Vagina (tissue), 2 donors: ENCODE data around the gene GMCL2. TPM values are rescaled to one million over a fixed set of nuclear protein-coding genes. Genes with fewer than 3 reads are reported as not detected.

Experiments used
- DNase-seq, 2 donors: peaks; one replicate each; pipeline ENCODE4 v3.0.0-alpha.2; 2017; ENCODE audit errors: extremely low spot score in 2 of 2
- H3K27ac ChIP-seq: fragments of 200-600 bp; sonication (generic); one replicate; pipeline ENCODE4 v1.5.1; 2019
- H3K27me3 ChIP-seq: fragments of 200-600 bp; sonication (generic); one replicate; pipeline ENCODE4 v1.5.1; 2019
- H3K36me3 ChIP-seq, 2 donors: fragments of 200-600 bp; sonication (generic); one replicate each; pipeline ENCODE4 v1.5.1; 2017 to 2019
- H3K4me1 ChIP-seq: fragments of 200-600 bp; sonication (generic); one replicate; pipeline ENCODE4 v1.5.1; 2019
- H3K4me3 ChIP-seq, 2 donors: fragments of 200-600 bp; sonication (generic); 1 replicate in 1 of 2; 2 replicates in 1 of 2; pipeline ENCODE4 v1.5.1; 2016 to 2019
- H3K9me3 ChIP-seq: fragments of 200-600 bp; sonication (generic); one replicate; pipeline ENCODE4 v1.5.1; 2019
- POLR2A ChIP-seq, 2 donors: fragments of 450-650 bp; IDR thresholded peaks; one replicate each; pipeline ENCODE4 v1.6.1; 2017; ENCODE audit warnings: antibody characterized with exemption in 2 of 2, mild to moderate bottlenecking in 2 of 2, moderate library complexity in 2 of 2
- POLR2AphosphoS5 ChIP-seq, 2 donors: sonication (generic); formaldehyde crosslinking; IDR thresholded peaks; one replicate each; pipeline ENCODE4 v1.9.0; 2017; ENCODE audit warnings: antibody characterized with exemption in 2 of 2, mild to moderate bottlenecking in 2 of 2, low read depth in 1 of 2; ENCODE audit not compliant: insufficient read depth in 1 of 2
- intact Hi-C: fragments of 100-400 bp; cut with DNase I; formaldehyde crosslinking; loops from one replicate; pipeline ENCODE4 v1.15.1; 2023
- total RNA-seq: library from RNA; depleted of rRNA; stranded (reverse); fragments of >200 nt; gene quantifications from one replicate; pipeline ENCODE4 v1.2.3, GENCODE V29; 2016
- TF ChIP-seq, protein P1 (sequence below), 3 experiments: fragments of 450-650 bp in 2 of 3; fragments of 200-600 bp in 1 of 3; sonication (generic) in 1 of 3; IDR thresholded peaks; one replicate each; pipeline ENCODE4 v1.5.1; 2017 to 2019; ENCODE audit warnings: antibody characterized with exemption in 3 of 3, mild to moderate bottlenecking in 2 of 3, moderate library complexity in 2 of 3

GMCL2 gene
- total RNA-seq, 1 donor from 2014 or later: not detected

DNA sequence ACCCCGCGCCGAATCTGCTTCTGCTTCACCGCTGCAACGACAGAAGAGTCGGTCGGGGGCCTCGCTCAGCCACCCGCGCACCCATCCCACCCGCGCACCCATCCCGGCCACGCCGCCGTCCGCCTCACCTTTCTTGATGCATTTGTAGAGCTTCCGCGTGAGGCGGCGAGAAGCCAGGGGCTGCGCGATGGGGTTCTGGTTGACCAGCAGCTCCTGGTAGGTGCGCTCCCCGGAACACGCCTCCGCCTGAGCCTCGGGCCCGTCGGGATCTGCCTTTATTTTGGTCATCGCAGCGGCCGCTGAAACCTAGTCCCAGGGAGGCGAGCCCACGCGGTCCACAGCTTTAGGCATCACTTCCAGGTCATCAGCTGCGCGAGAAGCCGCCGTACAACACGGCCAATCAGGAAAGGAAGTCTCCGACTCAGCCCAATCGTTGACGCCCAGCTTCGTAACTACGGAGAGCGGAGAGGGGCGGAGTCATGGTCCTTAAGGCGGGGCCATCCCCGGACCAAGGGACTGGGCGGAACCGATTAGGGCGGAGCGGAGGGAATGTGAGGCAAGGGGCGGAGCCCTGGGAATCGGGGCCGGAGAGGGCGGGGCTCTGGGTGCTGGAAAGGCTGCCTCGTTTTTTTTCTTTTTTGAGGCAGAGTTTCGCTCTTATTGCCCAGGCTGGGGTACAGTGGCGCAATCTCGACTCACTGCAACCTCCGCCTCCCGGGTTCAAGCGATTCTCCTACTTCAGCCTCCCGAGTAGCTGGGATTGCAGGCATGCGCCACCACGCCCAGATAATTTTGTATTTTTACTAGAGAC lies 33.4 kb downstream of the GMCL2 start, which contains the start of gene NHP2:
Gene NHP2 (minus strand): TSS at position 356 of the 811 bp plus-strand sequence. CDS start 68 bp downstream, at position 288.
- peak in 1 of 2 donors; percentile 99 for DNase-seq
- no peaks in the 10 kb centered on the region for H3K9me3 ChIP-seq
- peak within 1 kb of the TSS; percentile 70 to 83 for H3K4me3 ChIP-seq
- H3K27ac ChIP-seq: peak within 1 kb of the TSS; percentile 76
- H3K27me3 ChIP-seq: no peaks in the 10 kb centered on the region
- peaks cover 21% of the 10 kb centered on the region for H3K4me1 ChIP-seq
- H3K36me3 ChIP-seq: peaks cover 0 to 22% of the 10 kb centered on the region in 2 donors
- intact Hi-C loops: no loop called here
- peak; percentile 91 to 100 for TF ChIP-seq POLR2AphosphoS5 (IDR thresholded peaks at IDR 0.05; ENCODE audit: insufficient read depth in 1 of 2, low read depth in 1 of 2)
- no peak for TF ChIP-seq POLR2A (IDR thresholded peaks at IDR 0.05)

DNA sequence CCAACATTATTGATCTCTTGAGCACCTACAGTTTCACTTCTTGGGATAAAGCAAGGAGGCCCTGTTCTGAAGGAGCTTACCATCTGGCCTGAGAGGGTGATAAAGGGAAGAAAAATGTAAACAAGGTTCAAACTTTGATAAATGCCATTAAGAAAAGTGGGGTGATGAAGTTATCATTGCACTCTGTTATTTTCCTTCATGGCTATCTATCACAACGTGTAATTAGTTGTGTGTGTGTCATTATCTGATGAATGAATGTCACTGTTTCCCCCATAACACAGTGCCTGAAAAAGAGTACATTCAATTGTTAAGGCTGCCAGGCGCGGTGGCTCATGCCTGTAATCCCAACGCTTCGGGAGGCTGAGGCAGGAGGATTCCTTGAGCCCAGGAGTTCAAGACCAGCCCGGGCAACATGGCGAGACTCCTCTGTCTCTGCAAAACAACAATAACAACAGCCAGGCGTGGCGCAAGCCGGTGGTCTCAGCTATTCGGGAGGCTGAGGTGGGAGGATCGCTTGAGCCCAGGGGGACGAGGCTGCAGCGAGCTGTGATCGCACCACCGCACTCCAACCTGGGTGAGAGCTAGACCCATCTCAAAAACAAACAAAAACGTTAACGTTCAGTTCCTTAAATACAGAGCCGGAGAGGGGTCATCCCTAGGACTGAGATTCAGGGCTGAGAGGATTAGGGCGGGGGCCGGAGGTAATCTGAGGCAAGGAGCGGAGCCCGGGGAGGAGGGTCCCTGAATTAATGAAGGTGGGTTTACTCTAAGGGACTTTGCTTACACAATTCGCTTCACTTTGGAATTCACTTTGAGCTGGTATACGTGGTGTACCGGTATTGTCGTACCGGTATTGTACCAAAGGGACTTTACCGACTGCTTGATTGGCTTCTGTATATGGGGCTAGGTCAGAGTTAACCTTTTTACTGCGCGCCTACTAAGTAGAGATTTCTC lies 34.4 kb downstream of the GMCL2 start:
- intact Hi-C loops: no loop called here
- no peak for DNase-seq
- H3K36me3 ChIP-seq: peaks cover 0 to 32% of the 10 kb centered on the region in 2 donors
- peak overlapping the region; percentile 70 to 83 for H3K4me3 ChIP-seq
- peaks cover 21% of the 10 kb centered on the region for H3K4me1 ChIP-seq
- H3K9me3 ChIP-seq: no peaks in the 10 kb centered on the region
- no peaks in the 10 kb centered on the region for H3K27me3 ChIP-seq
- peak overlapping the region; percentile 76 for H3K27ac ChIP-seq
- TF ChIP-seq POLR2AphosphoS5 (IDR thresholded peaks at IDR 0.05; ENCODE audit: insufficient read depth in 1 of 2, low read depth in 1 of 2): no peak
- TF ChIP-seq POLR2A (IDR thresholded peaks at IDR 0.05): no peak
- TF ChIP-seq, protein P1, sequence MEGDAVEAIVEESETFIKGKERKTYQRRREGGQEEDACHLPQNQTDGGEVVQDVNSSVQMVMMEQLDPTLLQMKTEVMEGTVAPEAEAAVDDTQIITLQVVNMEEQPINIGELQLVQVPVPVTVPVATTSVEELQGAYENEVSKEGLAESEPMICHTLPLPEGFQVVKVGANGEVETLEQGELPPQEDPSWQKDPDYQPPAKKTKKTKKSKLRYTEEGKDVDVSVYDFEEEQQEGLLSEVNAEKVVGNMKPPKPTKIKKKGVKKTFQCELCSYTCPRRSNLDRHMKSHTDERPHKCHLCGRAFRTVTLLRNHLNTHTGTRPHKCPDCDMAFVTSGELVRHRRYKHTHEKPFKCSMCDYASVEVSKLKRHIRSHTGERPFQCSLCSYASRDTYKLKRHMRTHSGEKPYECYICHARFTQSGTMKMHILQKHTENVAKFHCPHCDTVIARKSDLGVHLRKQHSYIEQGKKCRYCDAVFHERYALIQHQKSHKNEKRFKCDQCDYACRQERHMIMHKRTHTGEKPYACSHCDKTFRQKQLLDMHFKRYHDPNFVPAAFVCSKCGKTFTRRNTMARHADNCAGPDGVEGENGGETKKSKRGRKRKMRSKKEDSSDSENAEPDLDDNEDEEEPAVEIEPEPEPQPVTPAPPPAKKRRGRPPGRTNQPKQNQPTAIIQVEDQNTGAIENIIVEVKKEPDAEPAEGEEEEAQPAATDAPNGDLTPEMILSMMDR (IDR thresholded peaks at IDR 0.05): no peak

DNA sequence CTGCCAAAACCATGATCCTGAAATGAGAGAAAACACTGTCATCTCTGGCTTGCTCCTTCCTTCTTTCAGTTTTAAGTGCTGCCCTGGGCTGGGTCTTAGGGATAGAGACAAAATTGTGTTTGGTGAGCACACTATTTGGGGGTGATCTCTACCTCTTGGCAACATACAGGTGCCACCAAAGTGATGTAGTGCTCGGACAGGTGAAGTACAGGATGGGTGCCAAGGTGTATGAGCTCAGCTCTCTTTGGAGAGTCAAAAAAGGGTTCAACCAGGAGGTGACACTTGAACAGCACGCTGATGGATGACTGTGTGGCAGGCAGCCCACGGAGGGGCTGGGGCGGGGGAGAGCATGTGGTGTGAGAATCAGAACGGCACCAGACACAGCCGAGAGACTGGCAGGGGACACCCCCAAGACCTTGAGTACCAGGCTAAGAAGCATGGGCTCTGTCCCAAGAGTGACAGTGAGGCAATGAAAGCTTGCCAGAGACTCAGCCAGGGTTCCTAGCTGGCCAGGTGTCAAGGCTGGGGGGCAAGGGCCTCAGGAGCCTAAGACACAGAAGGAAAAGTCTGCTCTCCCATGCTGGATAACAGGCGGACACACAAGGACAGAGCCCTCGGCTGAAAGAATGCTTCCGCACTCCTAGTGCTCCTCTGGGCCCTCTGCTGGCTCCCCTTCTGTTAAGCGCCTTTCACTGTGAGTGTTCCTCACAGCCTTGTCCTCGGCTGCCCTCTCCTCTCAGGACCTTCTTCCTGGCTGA lies 36.0 kb downstream of the GMCL2 start:
- Histone ChIP-seq H3K27ac (no peak overlapping the region), H3K36me3 (peaks cover 0 to 46% of the 10 kb centered on the region in 2 donors), H3K27me3 (no peaks in the 10 kb centered on the region), H3K4me1 (peaks cover 21% of the 10 kb centered on the region), H3K4me3 (no peak overlapping the region), H3K9me3 (no peaks in the 10 kb centered on the region)
- intact Hi-C loops: no loop called here
- no peak for DNase-seq
- TF ChIP-seq POLR2AphosphoS5 (IDR thresholded peaks at IDR 0.05; ENCODE audit: insufficient read depth in 1 of 2, low read depth in 1 of 2): no peak
- no peak for TF ChIP-seq POLR2A (IDR thresholded peaks at IDR 0.05)

DNA sequence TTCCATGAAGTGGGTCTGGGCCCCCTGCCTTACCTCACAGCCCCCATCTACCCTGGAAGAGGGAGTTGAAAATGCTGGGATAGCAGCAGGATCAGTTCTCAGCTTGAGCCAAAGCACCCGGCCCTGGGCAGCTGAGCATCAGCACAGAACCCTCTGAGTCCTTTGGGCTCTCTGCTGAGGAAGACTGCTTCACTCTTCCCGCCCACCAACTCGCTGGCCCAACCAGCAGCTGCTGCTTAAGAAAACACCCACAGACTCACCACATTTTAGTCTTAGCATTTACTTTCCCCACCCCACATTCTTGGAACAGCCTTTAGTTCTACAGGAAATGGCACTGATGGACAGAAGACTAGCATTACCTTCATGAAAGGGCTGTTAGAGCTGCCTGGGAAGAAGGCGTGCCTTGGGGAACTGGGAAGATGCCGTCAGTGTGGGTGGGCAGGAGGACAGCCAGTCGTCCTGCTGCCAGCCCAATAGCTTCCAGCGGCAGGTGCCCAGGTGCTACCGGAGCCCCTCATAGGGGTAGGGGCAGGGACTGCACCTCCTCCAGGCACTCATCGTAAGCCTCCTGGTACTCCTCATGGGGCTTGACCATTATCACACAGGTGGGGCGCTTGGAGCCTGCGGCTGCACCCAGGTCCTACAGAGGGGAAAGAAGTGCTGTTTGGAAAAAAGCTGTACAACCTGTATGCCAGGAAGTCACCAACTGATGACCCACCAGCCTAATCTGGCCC lies 37.8 kb downstream of the GMCL2 start:
- H3K4me3 ChIP-seq: no peak overlapping the region
- no peak overlapping the region for H3K27ac ChIP-seq
- H3K9me3 ChIP-seq: no peaks in the 10 kb centered on the region
- TF ChIP-seq, protein P1 (IDR thresholded peaks at IDR 0.05): no peak
- TF ChIP-seq POLR2A (IDR thresholded peaks at IDR 0.05) (no peak), POLR2AphosphoS5 (IDR thresholded peaks at IDR 0.05; ENCODE audit: insufficient read depth in 1 of 2, low read depth in 1 of 2) (no peak)
- H3K27me3 ChIP-seq: no peaks in the 10 kb centered on the region
- H3K36me3 ChIP-seq: peaks cover 0 to 61% of the 10 kb centered on the region in 2 donors
- no peak for DNase-seq
- intact Hi-C loops: loop anchor here (10.0 kb wide), 1 partner anchor 1465 kb away; no protein-coding TSS in a partner anchor
- H3K4me1 ChIP-seq: peaks cover 21% of the 10 kb centered on the region

DNA sequence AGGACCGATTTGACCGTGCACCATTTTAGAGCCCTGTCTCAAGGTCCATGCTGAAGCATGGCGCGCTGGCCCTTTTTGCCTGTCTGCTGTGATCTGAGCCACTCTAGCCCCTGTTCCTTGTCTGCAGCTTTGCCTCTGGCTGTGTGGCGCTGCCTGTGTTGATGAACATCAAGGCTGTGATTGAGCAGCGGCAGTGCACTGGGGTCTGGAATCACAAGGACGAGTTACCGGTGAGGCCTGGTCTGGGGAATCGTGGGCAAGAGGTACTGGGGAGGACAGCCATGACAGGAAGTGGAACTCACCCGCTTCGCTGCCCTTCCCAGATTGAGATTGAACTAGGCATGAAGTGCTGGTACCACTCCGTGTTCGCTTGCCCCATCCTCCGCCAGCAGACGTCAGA lies 39.8 kb downstream of the GMCL2 start:
- no peaks in the 10 kb centered on the region for H3K9me3 ChIP-seq
- no peak for TF ChIP-seq POLR2A (IDR thresholded peaks at IDR 0.05)
- no peak for TF ChIP-seq POLR2AphosphoS5 (IDR thresholded peaks at IDR 0.05; ENCODE audit: insufficient read depth in 1 of 2, low read depth in 1 of 2)
- TF ChIP-seq, protein P1 (IDR thresholded peaks at IDR 0.05): no peak
- intact Hi-C loops: loop anchor here (10.0 kb wide), 1 partner anchor 1467 kb away; no protein-coding TSS in a partner anchor
- no peak overlapping the region for H3K27ac ChIP-seq
- no peak for DNase-seq
- no peaks in the 10 kb centered on the region for H3K27me3 ChIP-seq
- H3K4me1 ChIP-seq: peaks cover 12% of the 10 kb centered on the region
- no peak overlapping the region for H3K4me3 ChIP-seq
- H3K36me3 ChIP-seq: peaks cover 0 to 80% of the 10 kb centered on the region in 2 donors
